ENCODE data around the gene RNF115. TPM values are rescaled to one million over a fixed set of nuclear protein-coding genes. Genes with fewer than 3 reads are reported as not detected.

RNF115 gene
- total and polyA plus RNA-seq, 2 of the 13 experiments (the other 11 are each of a cell fraction or from before 2014, with no cell fraction given) = 6.0 to 10.1 TPM

- TF ChIP-seq ZNF160 (CRISPR knock-in tag; IDR thresholded peaks at IDR 0.05) = no peak
- peak; percentile 10 for TF ChIP-seq TEAD3 (CRISPR knock-in tag; optimal IDR thresholded peaks at IDR 0.05; ENCODE audit: borderline replicate concordance)
- no peak for TF ChIP-seq PCBP1 (IDR thresholded peaks at IDR 0.05; ENCODE audit: borderline replicate concordance, low read depth, low read length)
- no peak for TF ChIP-seq SOX13 (IDR thresholded peaks at IDR 0.05)
- TF ChIP-seq SOX13 (CRISPR knock-in tag; conservative IDR thresholded peaks at IDR 0.05 in 1 of 2, IDR thresholded peaks at IDR 0.05 in 1 of 2) = peak in 1 of 2 experiments; percentile 34; a peak in 1 of 4 replicates
These were observed 133.0 kb downstream of the RNF115 start (continued) for GRCh38 chr1:145690587-145691558.

DNA sequence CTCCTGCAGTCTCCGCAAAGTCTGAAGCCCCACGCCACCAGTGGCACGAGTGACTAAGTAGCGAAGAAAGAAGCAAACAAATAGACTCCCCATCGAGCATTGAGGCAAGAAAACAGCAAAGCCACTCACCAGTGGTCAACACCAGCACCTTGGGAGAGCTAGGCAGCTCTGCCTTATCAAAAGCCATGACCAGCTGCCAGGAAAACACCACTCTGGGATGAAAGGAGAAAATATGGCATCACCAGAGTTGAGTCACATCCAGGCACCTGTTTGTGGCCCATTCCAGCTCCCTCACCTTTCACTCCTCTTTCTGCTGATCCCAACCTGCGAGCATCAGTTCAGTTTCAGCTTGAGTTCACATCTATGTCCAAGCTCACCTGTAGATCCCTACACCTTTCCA is 134.0 kb downstream of the RNF115 start:
- Histone ChIP-seq H2AFZ (ENCODE audit: low read length) (no peak overlapping the region), H3K4me3 (replicated peaks in 1 of 3; ENCODE audit: insufficient read depth in 1 of 3, low read depth in 2 of 3, low read length in 3 of 3) (no peak overlapping the region), H4K20me1 (ENCODE audit: insufficient read depth, low read length) (no peaks in the 10 kb centered on the region), H3K27me3 (ENCODE audit: control insufficient read depth in 1 of 2, insufficient read depth in 2 of 2, low read length in 2 of 2) (no peaks in the 10 kb centered on the region), H3K9ac (ENCODE audit: insufficient read depth, low read depth, low read length) (no peak overlapping the region), H3K79me2 (ENCODE audit: insufficient read depth, low read length) (peaks cover 2% of the 10 kb centered on the region), H3K27ac (ENCODE audit: extremely low read length, insufficient read depth, low read length) (no peak overlapping the region), H3K9me3 (ENCODE audit: low read length) (no peaks in the 10 kb centered on the region), H3K36me3 (replicated peaks in 1 of 2; ENCODE audit: control insufficient read depth in 1 of 2, insufficient read depth in 2 of 2, low read length in 2 of 2) (peaks cover 5 to 24% of the 10 kb centered on the region in 2 experiments; a peak in 4 of 5 replicates), H3K4me2 (ENCODE audit: low read depth, low read length) (no peak overlapping the region), H3K4me1 (ENCODE audit: insufficient read depth, low read length) (peaks cover 33% of the 10 kb centered on the region)
- ChIA-PET CTCF (ENCODE audit: low intra/inter-chr PET ratio, low total read pairs) (no interaction called here), POLR2A (interaction anchor here (1.0 to 5.3 kb wide), 2 partner anchors 18 to 25 kb away, joined by 4 to 45 read pairs; partner anchors contain the start of gene PDZK1)
- TF ChIP-seq KDM5B (CRISPR knock-in tag; IDR thresholded peaks at IDR 0.05; ENCODE audit: borderline replicate concordance) (no peak), HMGXB3 (CRISPR knock-in tag; IDR thresholded peaks at IDR 0.05; ENCODE audit: borderline replicate concordance) (no peak), ONECUT2 (CRISPR knock-in tag; IDR thresholded peaks at IDR 0.05) (no peak), ZNF589 (CRISPR knock-in tag; conservative IDR thresholded peaks at IDR 0.05) (no peak), MEF2D (CRISPR knock-in tag; IDR thresholded peaks at IDR 0.05) (no peak), HMGA1 (CRISPR knock-in tag; conservative IDR thresholded peaks at IDR 0.05) (no peak)
- intact Hi-C loops (cut with micrococcal nuclease; ENCODE audit: unreplicated experiment) = no loop called here
- DNase-seq (ENCODE audit: low spot score) (no peak), ATAC-seq (no peak), FAIRE-seq (no peak)
- in situ Hi-C loops (cut with HindIII; ENCODE audit: extremely low pct_ligation_motif_present, low pct_unique_long_range_greater_than_20kb) = no loop called here
- BruUV-seq (replicated peaks) = no TSS peak
- 91% methylated on average over 6 of the region's 6 CpGs for WGBS (ENCODE audit: low lambda C conversion rate)

All from HepG2 (cell line).